Measurements from ENCODE around the gene MYMX. TPM values are rescaled to one million over a fixed set of nuclear protein-coding genes. Genes with fewer than 3 reads are reported as not detected.
A peak's percentile ranks its signal among the peaks of the same experiment; 100 is the strongest.

The MYMX gene
- total and polyA plus RNA-seq, 2 of the 13 experiments (the other 11 are each of a cell fraction or from before 2014, with no cell fraction given), result not detected

- TF ChIP-seq, protein P1, sequence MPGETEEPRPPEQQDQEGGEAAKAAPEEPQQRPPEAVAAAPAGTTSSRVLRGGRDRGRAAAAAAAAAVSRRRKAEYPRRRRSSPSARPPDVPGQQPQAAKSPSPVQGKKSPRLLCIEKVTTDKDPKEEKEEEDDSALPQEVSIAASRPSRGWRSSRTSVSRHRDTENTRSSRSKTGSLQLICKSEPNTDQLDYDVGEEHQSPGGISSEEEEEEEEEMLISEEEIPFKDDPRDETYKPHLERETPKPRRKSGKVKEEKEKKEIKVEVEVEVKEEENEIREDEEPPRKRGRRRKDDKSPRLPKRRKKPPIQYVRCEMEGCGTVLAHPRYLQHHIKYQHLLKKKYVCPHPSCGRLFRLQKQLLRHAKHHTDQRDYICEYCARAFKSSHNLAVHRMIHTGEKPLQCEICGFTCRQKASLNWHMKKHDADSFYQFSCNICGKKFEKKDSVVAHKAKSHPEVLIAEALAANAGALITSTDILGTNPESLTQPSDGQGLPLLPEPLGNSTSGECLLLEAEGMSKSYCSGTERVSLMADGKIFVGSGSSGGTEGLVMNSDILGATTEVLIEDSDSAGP (CRISPR knock-in tag; IDR thresholded peaks at IDR 0.05; ENCODE audit: borderline replicate concordance), result no peak; the same call in 1 of the 2 replicates
- TF ChIP-seq, protein P2, sequence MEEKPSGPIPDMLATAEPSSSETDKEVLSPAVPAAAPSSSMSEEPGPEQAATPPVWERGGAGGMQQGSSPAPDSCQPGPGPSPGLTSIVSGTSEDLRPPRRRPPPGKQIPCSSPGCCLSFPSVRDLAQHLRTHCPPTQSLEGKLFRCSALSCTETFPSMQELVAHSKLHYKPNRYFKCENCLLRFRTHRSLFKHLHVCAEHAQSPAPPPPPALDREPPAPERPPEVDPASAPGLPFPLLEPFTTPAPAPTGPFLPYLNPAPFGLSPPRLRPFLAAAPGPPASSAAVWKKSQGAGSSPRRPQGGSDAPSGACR (CRISPR knock-in tag; IDR thresholded peaks at IDR 0.05), result 0 out of 2 replicates have a peak, but pooled peaks have one; percentile 40
- TF ChIP-seq GATAD2A (CRISPR knock-in tag; IDR thresholded peaks at IDR 0.05), result 0 out of 2 replicates have a peak, but pooled peaks have one; percentile 5
- TF ChIP-seq RXRB (CRISPR knock-in tag; IDR thresholded peaks at IDR 0.05; ENCODE audit: borderline replicate concordance), result peak; percentile 46; the same call in 1 of the 2 replicates
- no peak for TF ChIP-seq ZNF773 (CRISPR knock-in tag; IDR thresholded peaks at IDR 0.05; ENCODE audit: borderline replicate concordance)
- TF ChIP-seq ATF4 (CRISPR knock-in tag; IDR thresholded peaks at IDR 0.05), result no peak
- TF ChIP-seq ZNF30 (CRISPR knock-in tag; IDR thresholded peaks at IDR 0.05), result no peak
- TF ChIP-seq GTF3A (CRISPR knock-in tag; conservative IDR thresholded peaks at IDR 0.05), result no peak
- no peak for TF ChIP-seq ZSCAN31 (CRISPR knock-in tag; IDR thresholded peaks at IDR 0.05; ENCODE audit: low read depth)
- no peak for TF ChIP-seq RBAK (CRISPR knock-in tag; IDR thresholded peaks at IDR 0.05)
- no peak for TF ChIP-seq SCMH1 (CRISPR knock-in tag; IDR thresholded peaks at IDR 0.05; ENCODE audit: borderline replicate concordance)
- TF ChIP-seq ZNF687 (CRISPR knock-in tag; IDR thresholded peaks at IDR 0.05), result peak; percentile 45
- TF ChIP-seq HNF4A (CRISPR knock-in tag; IDR thresholded peaks at IDR 0.05), result peak; percentile 53
- TF ChIP-seq SNAPC2 (CRISPR knock-in tag; IDR thresholded peaks at IDR 0.05), result no peak
Observed at GRCh38 chr6:44202972-44203750, 13.6 kb upstream of the MYMX start (continued).
